HG02981 (cell line): ENCODE measurements around the gene BMS1.
"Not testable (repeated sequence)": the region's sequence is repeated elsewhere in the genome, so short reads cannot be mapped to it uniquely, and the experiment has no call there.

Experiments
- ATAC-seq: cut with Tn5 transposase; IDR thresholded peaks from one replicate; pipeline ENCODE4 v1.9.1; 2021; ENCODE audit warnings: mild to moderate bottlenecking, moderate library complexity; ENCODE audit not compliant: unreplicated experiment

BMS1 gene

GRCh38 chr10:42790835-42791234, 8.2 kb downstream of the BMS1 start:
- no peak for ATAC-seq

- ATAC-seq, result no peak
These were observed 13.1 kb downstream of the BMS1 start for GRCh38 chr10:42795701-42796100.

GRCh38 chr10:42801135-42801534, 18.5 kb downstream of the BMS1 start:
- no peak for ATAC-seq

GRCh38 chr10:42802876-42803275, 20.3 kb downstream of the BMS1 start:
- ATAC-seq, result no peak

DNA sequence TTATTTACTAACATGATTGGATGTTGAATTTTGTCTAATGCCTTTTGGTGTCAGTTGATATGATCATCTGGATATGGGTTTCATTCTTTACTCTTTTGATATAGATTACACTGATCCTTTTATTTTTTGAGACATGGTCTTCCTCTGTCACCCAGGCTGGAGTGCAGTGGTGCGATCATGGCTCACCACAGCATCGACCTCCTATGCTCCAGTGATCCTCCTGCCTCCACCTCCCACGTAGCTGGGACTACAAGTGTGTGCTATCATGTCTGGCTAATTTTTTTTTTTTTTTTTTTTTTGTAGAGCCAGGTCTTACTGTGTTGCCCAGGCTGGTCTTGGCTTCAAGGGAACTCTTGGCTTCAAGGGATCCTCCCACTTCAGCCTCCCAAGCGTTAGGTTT, 27.1 kb downstream of the BMS1 start:
- no peak for ATAC-seq

DNA sequence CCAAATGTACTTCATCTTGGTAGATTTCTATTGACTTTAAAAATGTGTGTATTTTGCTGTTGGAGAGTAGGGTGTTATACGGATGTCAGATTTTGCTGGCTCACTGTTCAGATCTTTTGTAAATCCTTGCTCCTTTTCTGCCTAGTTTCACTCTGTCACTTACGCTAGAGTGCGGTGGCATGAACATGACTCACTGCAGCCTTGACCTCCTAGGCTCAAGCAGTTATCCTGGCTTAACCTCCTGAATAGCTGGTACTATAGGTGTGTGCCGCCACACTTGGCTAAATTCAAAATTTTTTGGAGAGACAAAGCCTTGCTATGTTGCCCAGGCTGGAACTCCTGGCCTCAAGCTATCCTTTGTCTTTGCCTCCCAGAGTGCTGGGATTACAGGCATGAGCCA, 29.4 kb downstream of the BMS1 start:
- ATAC-seq, result no peak

DNA sequence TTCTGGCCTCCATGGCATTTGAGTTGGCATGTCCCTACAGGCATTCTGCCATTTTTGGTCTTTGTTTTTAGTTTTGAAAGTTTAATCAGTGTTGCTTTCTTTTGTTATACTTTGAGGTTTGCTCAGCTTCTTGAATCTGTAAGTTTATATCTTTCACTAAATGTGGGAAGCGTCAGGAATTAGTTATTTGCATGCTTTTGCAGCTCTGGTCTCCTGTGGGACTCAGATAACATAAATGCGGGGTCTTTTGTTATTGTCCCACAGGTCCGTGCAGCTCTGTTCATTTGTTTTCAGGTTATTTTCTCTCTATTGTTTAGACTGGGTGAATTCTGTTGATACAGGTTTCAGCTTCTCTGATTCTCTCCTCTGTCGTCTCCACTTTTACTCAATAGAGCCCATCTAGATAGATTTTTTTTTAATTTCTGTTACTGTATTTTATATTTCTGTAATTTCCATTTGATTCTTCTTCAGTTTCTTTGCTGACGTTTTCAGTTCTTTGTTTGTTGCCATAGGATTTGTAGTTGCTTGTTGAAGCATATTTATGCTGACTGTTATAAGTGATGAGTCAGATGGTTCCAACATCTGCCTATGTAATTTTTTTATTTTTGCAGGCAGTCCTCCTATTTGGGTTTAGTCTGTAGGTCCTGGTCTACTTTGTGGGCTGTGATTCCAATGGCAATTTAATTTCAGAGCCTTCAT, 31.5 kb downstream of the BMS1 start:
- ATAC-seq, result not testable (repeated sequence)

GRCh38 chr10:42816334-42816733, 33.7 kb downstream of the BMS1 start:
- ATAC-seq, result not testable (repeated sequence)

DNA sequence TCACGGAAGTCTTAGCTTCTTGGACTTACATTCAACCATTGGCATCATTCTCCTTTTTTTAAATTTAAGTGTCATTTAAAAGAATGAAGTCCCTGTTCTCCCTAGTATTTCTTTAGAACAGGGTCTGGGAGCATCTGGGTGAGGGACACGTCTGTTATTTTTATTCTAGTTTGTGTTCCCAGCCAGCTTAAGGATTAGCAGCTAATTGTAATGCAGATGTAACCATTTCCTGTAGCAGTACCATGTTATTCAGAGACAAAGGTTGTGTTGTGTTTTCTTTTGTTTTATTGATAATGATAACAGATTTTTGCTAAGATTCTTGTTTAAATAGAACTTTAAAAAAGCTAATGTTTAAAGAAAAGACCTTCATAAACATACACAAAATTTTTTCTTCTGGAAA, 34.3 kb downstream of the BMS1 start:
- no peak for ATAC-seq

DNA sequence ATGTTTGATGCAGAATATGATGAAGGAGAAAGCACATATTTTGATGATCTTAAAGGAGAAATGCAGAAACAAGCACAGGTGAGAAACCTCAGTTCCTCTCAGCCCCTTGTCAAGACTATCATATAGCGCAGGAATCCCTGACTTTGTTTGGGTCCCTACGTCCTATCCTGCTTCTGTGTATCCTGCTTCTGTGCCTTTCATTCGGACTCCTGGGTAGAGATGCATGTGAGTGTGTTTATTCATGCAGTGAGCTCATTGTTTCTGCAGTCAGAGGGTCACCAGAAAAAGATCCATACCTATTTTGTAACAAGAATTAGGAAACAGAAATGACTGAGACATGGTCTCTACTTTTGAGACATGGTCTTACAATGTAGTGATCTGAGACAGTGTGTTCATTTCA, 34.8 kb downstream of the BMS1 start:
- ATAC-seq, result not testable (repeated sequence)

GRCh38 chr10:42826759-42827158, 44.2 kb downstream of the BMS1 start:
- ATAC-seq, result not testable (repeated sequence)

GRCh38 chr10:42827201-42827600, 44.6 kb downstream of the BMS1 start:
- no peak for ATAC-seq

GRCh38 chr10:42828391-42828790, 45.8 kb downstream of the BMS1 start:
- ATAC-seq, result not testable (repeated sequence)

GRCh38 chr10:42830237-42830636, 47.6 kb downstream of the BMS1 start:
- no peak for ATAC-seq

DNA sequence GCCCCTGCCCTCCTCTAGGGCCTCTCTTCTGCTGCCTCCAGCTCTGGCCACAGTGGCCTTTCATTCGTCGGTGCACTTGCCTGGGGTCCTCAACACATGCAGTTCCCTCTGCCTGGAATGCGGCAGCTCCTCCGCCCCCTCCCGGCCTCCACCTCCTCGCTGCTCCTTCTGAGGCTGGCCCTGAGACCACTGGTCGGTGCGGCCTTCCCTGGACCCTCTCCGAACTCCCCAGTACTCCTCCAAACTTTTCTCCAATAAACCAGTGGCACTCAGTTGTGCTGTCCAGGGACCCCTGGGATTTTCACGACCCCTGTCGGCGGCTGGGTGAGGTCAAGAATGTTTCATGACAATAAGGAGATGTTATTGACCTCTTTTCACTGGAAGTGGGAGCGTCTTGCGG, 53.5 kb downstream of the BMS1 start:
- no peak for ATAC-seq

DNA sequence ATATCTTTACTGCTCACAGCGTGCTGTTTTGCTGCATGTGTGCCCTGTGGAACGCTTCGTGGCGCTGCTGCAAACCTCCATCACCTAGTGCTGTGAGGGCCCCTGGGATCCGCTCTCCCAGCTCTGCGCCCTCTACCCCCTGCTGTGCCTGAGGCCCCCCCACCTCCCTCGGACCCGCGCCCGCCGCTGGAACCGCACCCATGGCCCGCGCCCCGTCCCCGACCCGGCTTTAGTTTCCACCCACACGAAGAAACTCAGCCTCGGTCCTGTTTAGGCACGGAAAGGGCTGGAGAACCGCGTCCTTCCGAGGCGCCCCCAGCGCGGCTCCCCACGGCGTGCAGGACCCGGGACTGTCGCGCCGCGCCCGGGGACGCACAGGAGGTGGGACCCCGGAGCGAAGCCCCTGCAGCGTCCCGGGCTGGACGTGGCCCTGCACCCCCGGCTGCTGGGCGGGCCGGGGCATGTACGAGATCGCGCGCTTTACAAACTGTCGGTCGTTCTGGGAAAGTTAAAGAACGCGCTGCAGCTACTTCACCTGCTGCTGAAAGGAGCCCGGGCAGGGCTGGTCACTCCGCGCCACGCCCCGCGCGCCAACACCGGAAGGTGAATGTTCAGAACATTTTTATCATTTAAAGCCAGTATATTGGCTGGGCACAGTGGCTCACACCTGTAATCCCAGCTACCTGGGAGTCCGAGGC, 54.3 kb downstream of the BMS1 start:
- no peak for ATAC-seq

- ATAC-seq, result not testable (repeated sequence)
These were observed 62.2 kb downstream of the BMS1 start for GRCh38 chr10:42844810-42845209.

- not testable (repeated sequence) for ATAC-seq
These were observed 64.7 kb downstream of the BMS1 start for GRCh38 chr10:42847261-42847660.

- ATAC-seq, result no peak
These were observed 68.3 kb downstream of the BMS1 start for GRCh38 chr10:42850931-42851330.

DNA sequence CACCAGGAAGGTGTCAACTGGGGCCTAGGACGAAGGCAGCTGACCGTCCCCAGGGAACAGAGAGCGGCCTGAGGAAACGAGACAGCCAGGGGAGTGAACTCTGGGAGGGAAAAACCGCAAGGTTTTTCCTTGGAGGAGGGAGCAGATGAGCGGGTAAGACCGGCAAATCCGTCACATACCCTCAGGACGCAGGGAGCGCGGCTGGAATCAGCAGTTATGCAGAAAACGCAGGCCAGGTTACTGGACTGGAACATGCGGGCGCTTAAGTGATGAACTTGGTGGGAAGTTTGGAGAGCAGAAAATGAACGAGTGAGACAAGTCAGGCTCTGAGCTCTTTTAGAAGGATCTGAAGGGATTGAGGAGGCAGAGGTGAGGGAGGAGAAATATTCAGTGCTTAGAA, 76.7 kb downstream of the BMS1 start:
- no peak for ATAC-seq

DNA sequence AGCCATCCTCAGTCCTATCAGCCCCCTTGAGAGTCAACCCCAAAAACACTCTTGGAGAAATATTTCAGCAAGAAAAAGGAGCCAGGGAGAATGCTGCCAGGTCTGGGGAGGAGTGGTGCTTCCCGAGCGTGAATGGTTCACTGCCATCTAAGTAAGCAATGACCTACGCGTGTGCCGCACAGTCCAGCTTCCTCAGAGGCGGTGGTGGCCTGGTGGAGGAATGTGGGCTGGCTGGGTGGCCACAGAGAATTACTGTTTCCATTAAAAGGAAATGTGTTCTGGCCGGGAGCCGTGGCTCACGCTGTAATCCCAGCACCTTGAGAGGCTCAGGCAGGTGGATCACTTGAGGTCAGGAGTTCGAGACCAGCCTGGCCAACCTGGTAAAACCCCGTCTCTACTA, 77.4 kb downstream of the BMS1 start:
- not testable (repeated sequence) for ATAC-seq

- ATAC-seq, result not testable (repeated sequence)
These were observed 80.2 kb downstream of the BMS1 start for GRCh38 chr10:42862801-42863200.

DNA sequence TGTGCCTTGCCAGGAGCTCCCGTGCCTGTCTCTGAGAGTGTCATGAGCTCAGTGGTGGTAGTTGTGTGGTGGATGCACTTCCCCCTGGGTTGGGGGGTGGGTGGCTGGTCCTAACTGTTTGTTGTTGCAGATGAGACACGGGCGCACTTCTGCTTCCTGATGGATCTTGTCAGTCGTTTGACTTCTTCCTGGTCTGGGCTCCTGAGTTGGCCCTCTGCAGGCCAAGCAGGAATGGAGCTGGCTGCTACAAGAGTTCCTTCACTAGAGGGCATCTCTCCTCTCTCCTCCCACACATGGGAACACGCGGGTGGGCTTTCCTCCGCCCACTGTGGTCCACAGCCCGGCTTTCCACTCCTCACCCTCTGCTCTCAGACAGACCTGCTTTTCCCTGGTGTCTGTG, 82.0 kb downstream of the BMS1 start:
- ATAC-seq, result no peak
